Endothelial cell of umbilical vein (primary cell): ENCODE results near the gene TRDMT1.

Experiments used
- CTCF ChIP-seq, 2 donors: IDR thresholded peaks; 1 replicate in 1 of 2; 2 replicates in 1 of 2; pipeline ENCODE4 v1.5.1; 2011; ENCODE audit warnings: low read length in 2 of 2, mild to moderate bottlenecking in 2 of 2, moderate library complexity in 2 of 2, control low read depth in 1 of 2, inconsistent platforms in 1 of 2, low read depth in 1 of 2; ENCODE audit not compliant: insufficient read depth in 1 of 2; ENCODE audit errors: extremely low read depth in 1 of 2
- GATA2 ChIP-seq: IDR thresholded peaks from 2 replicates; pipeline ENCODE4 v1.7.0; 2011; ENCODE audit warnings: low read depth, mild to moderate bottlenecking, moderate library complexity, mixed read lengths, low read length; ENCODE audit not compliant: insufficient read length, insufficient read depth
- POLR2A ChIP-seq: IDR thresholded peaks from 2 replicates; pipeline ENCODE4 v1.6.1; 2012; ENCODE audit warnings: low read depth, mild to moderate bottlenecking, control low read depth, low read length
- POLR2AphosphoS5 ChIP-seq: IDR thresholded peaks from 2 replicates; pipeline ENCODE4 v1.6.1; 2012; ENCODE audit warnings: low read depth, mild to moderate bottlenecking, control low read depth, low read length, moderate library complexity; ENCODE audit not compliant: insufficient read depth

- TF ChIP-seq POLR2A (no peak), GATA2 (no peak), CTCF (IDR thresholded peaks at IDR 0.05; ENCODE audit: extremely low read depth in 1 of 2, insufficient read depth in 1 of 2, low read depth in 1 of 2, low read length in 2 of 2) (no peak), POLR2AphosphoS5 (no peak)
Observed at GRCh38 chr10:17200001-17200911, 1.2 kb downstream of the TRDMT1 start.
